Stimulated activated CD4-positive, alpha-beta T cell treated with anti-CD3 and anti-CD28 coated beads, Interleukin-12 subunit alpha, Interleukin-12 subunit beta, amount 100 ng/mL, for 24 hours (primary cell): ENCODE data around the gene CHKA.
"Not testable (repeated sequence)": the region's sequence is repeated elsewhere in the genome, so short reads cannot be mapped to it uniquely, and the experiment has no call there.

Source experiments
- DNase-seq, 2 experiments: peaks; one replicate each; pipeline ENCODE4 v3.0.0-alpha.2; 2020; ENCODE audit warnings: low read depth in 2 of 2

The CHKA gene

DNA sequence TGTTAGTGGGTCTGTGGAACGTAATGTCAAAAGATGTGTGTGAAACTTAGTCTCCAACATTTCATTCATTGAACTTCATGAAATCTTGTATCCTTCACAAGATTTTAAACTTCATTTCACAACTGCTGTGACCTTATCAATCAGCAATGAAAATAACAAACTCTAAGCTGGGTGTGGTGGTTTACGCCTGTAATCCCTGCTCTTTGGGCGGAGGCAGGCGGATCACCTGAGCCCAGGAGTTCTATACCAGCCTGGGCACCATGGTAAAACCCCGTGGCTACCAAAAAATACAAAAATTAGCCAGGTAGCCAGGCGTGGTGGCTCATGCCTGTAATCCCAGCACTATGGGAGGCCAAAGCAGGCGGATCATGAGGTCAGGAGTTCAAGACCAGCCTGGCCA, 5.1 kb downstream of the CHKA start:
- DNase-seq, result no peak

DNA sequence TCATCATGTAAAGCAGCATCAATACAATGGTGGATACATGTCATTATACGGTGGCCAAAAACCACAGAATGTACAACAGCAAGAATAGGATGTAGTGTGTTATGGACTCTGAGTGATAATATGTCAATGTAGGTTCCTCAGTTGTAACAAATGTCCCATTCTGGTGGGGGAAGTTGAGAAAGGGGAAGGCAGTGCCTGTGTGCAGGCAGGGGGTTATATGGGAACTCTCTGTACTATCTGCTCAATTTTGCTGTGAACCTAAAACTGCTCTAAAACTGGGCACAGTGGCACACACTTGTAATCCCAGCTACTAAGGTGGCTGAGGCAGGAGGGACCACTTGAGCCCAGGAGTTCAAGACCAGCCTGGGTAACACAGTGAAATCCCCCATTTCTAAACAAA, 5.9 kb downstream of the CHKA start:
- no peak for DNase-seq

DNA sequence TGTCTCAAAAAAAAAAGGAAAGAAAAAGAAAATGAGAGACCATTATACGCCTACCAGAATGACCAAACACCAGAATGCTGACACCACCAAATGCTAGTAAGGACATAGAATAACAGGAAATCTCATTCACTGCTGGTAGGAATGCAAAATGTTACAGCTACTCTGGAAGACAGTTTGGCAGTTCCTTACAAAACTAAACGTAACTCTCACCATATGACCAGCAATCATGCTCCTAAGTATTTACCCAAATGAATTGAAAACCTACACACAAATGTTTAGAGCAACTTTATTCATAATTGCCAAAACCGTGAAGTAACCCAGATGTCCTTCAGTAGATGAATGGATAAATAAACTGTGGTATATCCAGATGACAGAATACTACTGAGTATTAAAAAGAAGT, 7.2 kb downstream of the CHKA start:
- DNase-seq, result no peak

DNA sequence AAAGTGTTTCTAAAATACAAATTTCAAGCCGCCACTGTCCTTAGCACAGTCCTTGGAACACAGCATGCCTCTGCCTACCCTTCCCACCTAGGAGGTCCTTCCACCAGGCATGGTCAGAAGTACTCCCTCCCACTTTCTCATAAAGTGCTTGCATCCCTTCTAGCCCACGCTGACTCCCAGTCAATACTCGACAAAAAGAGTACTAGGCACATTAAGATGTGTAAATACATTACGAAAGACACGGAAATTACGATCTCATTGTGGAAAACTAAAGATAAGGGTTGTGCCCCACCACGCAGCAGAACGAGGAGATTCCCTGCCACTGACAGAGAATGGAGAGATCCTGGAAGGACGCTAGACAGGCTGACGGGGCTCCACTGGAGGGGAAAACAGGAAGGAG, 13.5 kb downstream of the CHKA start:
- DNase-seq, result no peak

DNA sequence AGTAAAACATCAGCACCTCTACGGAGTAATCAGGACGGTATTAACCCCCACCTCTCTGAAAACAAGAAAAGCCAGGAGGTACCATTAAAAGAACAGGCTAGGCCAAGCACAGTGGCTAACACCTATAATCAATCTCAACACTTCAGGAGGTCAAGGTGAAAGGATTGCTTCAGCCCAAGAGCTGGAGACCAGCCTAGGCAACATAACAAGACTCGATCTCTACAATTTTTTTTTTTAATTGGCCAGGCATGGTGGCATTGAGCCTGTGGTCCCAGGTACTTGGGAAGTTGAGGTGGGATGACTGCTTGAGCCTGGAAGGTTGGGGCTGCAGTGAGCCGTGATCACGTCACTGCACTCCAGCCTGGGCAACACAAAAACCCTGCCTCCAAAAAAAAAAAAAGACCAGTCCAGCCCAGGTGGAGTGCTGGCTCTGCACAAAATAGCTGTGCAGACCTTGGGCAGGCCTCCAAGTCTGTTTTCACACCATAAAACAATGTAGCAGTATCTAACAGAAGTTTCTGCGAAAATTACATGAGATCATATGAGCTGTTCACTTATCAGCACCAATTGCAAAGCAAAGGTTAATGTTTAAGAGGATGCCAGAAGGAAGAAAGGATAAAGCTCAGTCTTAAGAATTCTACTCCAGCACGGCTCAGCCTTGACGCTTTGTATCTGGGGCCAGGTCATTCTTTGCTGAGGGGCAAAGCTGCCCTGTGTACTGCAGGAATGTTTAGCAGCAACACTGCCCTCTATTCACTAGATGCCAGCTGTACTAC, 14.8 kb downstream of the CHKA start:
- no peak for DNase-seq

DNA sequence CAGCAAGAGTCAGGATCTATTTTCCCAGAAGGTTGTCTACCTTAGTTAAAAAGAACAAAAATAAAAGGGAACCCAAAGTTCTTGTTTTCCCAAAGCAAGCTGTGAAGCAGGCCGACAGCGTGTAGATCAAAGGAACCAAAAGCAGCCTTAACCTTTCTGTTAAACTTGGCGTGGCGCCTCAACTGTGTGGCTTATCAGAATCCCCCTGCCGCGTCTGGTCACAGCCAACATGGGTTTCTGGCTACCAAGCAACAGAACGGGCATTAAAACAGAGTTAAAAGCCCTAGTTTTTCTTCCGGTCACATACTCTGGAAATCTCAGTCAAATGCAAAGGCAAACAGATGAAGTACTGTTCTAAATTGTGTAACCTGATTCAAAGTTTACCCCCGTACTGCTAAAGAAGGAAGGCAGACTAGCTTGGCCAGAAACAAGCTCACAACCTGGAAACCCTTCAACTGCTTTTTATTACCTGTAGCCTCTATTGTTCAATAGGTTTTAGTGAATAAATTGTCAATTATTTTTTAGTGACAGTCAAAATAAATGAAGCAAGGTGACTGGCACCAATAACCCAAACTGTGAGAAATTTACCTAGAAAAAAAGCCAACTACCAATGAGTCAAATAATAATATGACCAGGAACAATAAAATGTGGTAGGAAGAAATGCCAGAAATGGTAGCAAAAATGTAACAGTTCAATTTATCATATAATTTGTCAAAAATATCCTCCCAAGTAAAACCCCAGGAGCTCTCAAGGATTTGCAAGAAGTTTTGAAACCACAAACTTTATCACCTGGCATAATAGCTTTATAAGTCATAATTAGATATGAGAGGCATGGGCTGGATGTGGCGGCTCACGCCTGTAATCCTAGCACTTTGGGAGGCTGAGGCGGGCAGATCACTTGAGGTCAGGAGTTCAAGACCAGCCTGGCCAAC, 21.4 kb downstream of the CHKA start:
- DNase-seq, result no peak

DNA sequence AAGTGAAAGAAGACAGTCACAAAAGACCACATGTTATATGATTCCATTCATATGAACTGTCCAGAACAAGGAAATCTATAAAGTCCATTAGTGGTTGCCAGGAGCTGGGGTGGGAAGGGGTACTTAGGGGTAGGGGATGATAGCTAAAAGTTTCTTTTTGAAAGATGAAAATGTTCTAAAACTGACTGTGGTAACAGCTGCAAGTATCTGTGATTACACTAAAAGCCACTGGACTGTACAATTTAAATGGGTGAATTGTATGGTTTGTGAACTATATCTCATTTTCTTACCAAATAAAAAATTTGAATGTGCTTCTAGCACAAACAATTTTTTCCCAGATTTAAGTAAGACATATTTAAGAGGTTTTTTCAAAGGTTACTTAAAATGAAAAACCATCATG, 22.1 kb downstream of the CHKA start:
- no peak for DNase-seq

DNA sequence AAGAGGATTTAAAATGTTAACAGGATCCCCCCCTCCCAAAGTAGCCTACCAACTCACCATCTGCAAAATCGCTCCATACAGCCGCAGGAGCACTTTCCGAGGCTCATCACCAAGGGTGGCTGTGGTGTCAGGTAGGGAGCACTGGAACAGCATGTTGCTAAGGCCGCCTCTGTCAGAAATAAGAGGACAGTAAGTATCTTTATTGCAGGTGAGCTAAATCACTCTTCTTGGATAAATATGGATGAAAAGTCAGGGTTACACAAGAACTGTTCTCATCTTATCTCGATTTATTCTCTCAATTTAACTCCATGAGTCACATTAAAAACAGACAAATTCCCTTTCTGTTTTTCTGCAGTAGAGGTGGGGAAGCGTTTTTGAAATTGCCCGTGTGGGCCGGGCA, 24.2 kb downstream of the CHKA start:
- DNase-seq, result no peak

DNA sequence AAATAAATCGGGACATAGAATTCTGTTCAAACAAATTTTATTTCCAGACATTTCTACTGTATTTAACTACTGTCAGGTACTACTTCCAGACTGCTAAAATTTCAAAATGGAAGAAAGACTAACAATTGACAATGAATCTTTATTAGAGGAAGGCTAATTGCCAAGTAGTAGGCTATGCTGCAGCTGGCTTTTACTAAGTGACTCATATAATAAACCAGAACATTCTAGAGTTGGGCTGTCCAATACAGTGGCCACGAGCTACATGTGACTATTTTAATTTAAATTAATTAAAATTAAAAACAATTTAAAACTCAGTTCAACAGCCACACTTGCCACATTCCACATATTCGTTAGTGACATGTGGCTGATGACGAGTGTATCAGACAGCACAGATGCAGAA, 27.6 kb downstream of the CHKA start:
- DNase-seq, result no peak

DNA sequence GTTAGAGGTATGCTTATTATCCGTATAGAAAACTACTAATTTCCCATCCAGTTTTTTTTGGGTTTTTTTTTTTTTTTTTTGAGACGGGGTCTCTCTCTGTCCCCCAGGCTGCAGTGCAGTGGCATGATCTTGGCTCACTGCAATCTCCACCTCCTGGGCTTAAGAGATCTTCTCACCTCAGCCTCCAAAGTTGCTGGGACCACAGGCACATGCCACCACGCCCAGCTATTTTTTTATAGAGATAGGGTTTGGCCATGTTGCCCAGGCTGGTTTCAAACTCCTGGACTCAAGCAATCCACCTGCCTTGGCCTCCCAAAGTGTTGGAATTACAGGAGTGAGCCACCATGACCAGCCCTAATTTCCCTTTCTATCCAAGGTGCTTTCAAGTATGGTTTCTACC, 28.2 kb downstream of the CHKA start:
- not testable (repeated sequence) for DNase-seq

DNA sequence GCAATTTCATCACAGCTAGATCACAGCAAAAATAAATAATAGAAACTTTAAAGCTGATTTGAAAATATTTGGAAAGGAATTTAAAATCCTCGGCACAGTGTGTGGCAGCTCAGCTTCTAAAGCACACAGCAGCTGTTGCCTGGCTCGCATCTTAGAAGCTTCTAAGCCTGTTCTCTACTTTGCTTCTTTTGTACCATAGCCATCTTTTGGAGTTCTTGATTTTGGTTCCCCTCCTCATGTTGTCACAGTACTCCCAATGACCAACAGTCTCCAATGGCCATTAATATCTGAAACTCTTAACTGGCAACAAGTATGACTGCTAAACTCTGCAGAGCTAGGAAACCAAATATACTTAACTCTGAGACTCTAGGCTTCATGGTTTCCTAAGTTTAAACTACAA, 28.8 kb downstream of the CHKA start:
- no peak for DNase-seq

DNA sequence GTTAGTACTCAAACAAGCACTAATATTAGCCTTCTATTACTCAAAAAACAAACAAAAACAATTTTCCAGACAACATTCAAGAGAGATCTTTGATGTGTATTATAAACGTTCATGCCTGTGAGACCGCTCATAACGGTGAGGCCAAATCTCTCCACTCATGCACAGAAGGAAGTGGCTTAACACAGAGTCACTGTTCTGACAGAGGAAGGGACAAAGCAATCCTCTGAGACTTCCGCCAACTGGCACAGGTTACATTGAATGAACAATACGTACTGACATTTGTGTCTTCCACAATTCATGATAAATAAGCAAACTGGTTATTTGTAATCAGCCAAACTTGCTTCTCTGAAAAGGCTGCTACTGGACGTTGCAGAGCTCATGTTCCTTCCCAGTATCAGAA, 30.5 kb downstream of the CHKA start:
- DNase-seq, result no peak

DNA sequence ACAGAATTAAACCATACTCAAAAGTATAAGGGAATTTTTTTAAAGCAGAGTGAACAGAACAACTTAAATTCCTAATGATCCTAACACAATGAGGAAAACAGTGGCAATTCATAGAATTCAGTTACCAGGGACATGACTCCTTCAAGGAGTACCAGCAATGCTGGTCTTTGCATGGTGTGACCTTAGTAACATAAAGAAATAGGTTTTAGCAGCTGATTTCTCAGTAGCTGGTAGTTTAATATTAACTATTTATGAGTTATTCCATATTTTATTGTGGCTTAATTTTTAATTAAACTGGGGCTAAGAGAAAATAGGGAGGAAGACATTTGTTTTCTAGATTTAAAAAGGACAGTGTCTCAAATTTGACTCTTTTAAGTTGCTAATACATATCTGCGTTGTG, 30.9 kb downstream of the CHKA start:
- DNase-seq, result no peak

DNA sequence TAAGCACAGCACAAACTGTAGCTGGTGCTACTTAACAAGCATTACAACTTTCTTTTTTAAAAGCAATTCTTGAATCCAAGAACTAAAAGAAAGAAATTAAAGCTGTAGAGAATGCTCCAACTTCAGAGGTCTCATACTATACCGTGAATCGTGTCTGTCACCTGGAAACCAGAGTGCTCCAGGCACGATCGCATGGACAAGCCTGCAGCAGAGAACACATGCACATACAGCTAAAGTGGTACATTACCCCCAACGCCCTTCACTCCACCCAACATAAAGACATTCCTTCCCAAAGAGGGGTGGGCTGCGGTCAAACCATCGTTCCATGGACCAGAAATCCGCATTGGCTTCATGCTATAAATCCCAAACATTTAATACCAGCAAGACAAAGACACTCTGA, 31.5 kb downstream of the CHKA start:
- DNase-seq, result no peak

DNA sequence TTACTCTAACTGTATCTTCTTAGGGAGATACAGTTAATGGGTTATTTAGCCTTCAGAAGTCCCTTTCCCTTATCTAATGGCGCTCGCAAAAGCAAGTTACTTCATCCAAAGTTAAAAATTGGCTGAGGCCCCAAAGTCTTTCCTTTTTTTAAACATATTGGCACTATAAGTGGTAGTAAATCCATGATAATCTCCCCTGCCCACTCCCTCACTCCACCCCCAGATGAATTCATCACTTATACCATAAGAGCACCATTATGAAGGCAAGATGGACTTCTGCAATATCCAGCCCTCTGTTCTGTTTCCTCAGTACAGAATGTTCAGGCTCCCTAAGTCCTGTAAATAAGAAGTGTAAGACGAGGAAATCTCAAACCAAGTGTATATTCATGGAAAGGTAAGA, 37.7 kb downstream of the CHKA start:
- no peak for DNase-seq

DNA sequence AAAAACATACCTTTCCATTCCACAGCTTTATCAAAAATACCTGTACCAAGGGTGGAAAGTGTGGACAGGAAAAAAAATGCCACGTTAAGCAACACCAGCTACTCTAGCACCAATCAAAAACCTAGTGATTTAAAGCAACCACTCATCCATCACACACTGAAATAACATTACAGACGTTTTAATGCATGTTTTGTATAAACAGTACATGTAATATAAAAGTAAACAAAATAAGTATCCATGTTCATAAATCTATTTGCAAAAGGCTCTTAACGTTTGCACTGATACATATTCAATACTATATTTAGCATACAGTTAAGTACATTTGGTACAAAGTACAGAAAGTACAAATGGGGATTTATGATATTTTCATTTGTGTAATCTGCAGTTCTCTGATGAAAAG, 38.7 kb downstream of the CHKA start:
- no peak for DNase-seq

DNA sequence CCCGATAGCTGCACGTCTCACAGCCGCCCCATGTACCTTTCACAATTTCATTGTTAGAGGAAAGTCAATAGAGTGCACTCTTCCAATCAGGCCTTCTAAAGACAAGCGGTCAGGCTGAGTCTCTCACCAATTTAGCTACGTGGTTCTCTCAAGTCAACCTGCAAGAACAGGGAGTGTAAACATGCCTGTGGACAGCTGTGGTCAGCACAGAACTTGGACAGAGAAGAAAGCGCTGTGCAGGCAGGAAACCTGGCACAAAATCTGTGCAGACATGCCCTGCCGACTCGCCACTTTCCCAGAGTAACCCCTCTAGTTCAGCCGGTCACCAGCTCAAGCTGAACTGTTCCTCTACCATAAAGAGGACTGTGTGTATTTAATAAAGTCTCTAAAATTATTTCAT, 39.5 kb downstream of the CHKA start:
- DNase-seq, result no peak

DNA sequence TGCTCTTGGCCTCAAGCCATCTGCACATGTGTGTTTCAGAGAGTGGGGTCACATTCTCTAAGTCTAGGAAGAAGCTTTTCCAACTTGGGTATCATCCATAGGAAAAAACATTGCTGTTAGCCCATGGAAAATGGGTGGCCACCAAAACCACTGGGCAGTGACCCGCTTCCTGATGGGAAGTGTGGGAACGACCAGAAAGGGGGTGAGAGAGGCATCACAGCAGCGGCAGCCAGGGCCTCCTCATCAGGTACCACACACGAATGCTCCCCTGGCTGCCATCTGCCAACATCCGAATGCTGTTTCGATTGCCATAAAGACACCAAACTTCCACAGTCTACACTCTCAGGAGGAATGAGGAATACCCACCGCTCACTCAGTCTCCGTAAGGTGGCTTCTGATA, 40.3 kb downstream of the CHKA start:
- no peak for DNase-seq

DNA sequence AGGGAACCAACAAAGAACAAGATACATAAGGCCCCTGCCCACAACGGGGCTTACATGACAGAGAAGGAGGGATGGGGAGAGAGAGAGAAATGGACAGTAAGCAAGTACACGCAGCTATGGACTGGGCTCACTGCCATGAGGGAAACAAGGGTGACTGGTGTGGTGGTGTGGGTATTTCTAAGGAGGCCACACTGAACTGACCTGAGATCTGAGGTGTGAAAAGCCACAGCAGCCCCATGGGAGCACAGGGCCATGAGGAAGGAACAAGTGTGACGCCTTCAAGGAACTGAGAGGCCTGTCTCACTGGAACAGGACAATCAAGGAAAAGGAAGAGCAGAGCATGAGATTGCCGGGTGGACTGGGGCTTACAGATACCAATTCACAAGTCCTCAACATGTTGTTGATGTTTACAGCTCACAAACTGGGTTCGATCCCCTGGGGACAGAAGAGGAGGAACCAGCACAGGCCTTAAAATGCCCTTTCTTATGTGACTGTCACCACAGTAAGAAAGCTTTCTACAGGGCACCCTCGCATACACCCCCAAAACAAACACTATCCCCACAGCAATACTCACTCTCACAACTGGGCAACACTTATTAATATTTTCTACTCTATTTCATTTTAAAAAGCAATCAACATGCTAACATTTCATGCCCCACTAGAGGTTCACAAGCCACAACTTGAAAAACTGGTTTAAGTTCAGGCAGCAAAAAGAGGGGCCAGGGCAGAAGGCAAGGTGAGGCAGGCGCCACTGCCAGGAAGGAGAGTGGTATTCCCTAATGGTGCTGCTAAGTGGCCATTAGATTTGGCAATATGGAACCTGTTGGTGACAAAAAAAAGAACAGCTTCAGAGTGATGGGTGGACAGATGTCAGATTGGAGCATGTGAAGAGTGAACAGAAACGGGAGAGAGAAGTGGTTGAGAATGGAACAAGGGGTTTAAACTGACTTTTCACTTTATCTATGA, 43.3 kb downstream of the CHKA start:
- no peak for DNase-seq

DNA sequence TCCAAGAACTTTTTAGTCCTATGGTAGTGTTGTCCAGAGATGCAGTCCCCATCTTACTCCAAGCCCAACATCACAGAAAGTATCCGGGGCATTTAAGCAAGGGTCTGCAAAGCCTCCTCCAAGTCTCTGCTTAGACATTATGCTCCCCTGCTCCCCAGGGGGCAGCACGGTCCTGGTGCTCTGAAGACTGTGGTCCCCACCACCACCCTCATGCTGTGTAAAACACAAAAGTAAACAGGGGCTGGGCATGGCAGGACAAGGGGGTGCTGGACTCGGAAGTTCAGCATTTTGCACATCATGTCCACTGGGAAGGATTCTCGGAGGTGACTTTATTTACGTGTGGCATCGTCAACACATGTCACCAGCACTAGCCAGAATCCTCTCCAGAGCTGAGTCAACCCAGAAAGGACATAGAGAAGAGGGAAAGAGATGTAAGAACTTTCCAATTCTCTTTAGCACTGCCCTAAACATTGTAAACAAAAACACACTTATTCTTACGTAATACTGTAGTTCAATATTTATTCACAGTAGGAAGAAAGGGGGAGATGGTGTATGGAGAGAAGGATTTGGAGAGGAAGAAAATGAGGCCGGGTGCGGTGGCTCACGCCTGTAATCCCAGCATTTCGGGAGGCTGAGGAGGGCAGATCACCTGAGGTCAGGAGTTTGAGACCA, 44.7 kb downstream of the CHKA start:
- DNase-seq, result no peak

DNA sequence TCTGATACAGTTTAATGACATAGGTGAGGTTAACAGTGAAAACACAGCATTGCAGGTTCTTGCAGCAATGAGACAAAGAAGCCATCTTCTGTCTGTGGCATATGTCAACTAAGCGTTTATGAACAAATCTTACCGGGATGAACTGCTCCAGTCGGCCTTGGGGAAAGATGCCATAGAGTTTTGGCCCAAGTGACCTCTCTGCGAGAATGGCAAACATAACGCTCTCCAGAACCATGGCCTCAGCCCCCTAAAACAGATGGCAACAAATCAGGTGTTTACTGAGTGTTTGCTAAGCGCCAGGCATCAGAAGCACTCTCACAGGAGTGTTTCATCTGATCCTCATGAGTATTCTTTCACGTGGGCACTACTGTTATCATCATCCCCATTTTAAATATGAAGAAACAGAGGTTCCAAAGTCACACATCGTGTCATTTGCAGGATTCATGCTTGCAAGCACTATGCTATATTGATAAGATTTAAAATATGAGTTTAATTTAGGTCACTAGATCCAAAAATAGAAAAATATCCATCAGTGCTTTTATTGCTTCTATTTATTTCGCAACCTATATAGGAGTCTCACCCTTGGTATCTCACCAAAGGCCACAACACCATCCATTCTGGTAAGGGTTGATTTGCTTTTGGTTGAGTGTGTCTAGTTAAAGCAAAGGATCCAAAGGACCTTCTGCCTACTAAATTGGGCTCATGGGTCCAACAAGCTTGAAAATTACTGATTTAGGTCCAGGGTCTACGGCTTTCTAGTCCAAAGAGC, 46.4 kb downstream of the CHKA start:
- DNase-seq, result no peak
